Activated CD4-positive, alpha-beta T cell treated with anti-CD3 and anti-CD28 coated beads, Interleukin-2, amount 50 U/mL, for 48 hours (primary cell): ENCODE measurements around the gene DNAJC3.
"Not testable (repeated sequence)": the region's sequence is repeated elsewhere in the genome, so short reads cannot be mapped to it uniquely, and the experiment has no call there.

Experiments
- DNase-seq, 2 experiments: peaks; one replicate each; pipeline ENCODE4 v3.0.0-alpha.2; 2020

The DNAJC3 gene

GRCh38 chr13:95784161-95784899, 107.4 kb downstream of the DNAJC3 start:
- DNase-seq, result no peak

- DNase-seq, result no peak
Measured at GRCh38 chr13:95784900-95785290, 108.0 kb downstream of the DNAJC3 start.

DNA sequence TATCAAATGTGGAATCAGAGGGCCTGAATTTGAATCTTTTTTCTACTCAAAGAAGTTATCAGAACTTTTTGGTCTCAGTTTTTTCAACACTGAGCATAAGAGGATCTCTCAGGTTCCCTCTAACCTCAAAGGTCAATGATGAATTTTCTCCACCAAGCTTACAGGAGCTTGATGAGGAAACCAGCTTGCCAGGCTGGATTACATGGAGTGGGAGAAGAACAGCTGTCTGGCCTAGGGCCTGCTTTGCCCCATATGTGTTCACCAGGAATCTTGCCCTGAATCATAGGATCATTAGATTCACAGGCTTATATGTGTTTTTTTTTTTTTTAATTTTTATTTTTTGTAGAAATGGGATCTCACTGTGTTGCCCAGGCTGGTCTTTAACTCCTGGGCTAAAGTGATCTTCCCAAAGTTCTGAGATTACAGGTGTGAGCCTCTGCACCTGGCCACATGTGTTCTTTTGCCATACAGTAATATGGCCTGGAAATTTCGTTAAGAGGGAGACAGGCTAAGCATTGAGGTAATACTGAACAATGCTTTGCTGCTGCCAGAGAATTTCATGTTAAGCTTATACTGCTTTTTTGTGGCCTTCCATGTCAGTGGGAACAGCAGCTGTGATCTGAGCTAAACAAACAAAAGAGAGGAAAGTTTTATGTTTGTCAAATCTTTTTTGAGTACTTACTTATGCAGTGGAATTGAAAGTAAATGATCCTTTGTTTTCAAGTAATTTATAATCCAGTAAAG, 110.6 kb downstream of the DNAJC3 start:
- no peak for DNase-seq

- DNase-seq, result no peak
Measured at GRCh38 chr13:95788100-95788463, 111.1 kb downstream of the DNAJC3 start.

DNA sequence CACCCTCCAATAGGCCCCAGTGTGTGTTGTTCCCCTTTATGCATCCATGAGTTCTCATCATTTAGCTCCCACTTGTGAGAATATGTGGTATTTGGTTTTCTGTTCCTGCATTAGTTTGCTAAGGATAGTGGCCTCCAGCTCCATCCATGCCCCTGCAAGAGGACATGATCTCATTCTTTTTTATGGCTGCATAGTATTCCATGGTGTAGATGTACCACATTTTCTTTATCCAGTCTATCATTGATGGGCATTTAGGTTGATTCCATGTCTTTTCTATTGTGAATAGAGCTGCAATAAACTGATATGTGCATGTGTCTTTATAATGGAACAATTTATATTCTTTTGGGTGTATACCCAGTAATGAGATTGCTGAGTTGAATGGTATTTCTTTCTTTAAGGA, 112.4 kb downstream of the DNAJC3 start:
- not testable (repeated sequence) for DNase-seq

DNA sequence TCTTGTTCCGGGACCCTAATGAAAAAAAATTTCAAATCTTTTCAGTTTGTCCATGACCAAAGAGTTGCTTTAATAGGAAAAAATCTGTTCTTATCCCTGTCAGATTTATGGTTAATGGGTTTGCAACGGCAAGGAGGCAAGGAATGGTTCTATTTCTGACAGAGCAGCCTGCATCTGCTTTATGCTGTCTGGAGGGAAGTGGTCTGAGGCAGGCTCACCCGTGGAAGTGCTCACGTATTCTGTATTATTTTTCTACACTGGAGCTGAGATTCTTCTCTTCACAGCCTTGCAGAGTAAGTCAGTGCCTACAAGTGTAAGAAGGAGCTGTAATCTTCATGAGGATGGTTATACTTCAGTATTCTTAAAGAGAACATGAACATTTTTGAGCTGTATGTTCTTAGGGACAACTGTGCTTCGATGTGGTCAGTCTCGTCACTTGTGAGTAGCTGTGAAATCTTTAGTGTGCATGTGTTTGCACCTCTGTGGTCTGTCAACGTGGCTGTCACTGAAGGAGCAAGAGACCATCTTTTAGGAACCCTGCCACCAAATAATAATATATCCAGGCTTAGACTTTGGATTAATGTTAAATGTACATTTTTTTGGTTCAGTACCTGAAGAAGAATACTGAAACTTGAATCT, 114.3 kb downstream of the DNAJC3 start:
- no peak for DNase-seq

GRCh38 chr13:95793018-95793555, 116.1 kb downstream of the DNAJC3 start:
- DNase-seq, result no peak

DNA sequence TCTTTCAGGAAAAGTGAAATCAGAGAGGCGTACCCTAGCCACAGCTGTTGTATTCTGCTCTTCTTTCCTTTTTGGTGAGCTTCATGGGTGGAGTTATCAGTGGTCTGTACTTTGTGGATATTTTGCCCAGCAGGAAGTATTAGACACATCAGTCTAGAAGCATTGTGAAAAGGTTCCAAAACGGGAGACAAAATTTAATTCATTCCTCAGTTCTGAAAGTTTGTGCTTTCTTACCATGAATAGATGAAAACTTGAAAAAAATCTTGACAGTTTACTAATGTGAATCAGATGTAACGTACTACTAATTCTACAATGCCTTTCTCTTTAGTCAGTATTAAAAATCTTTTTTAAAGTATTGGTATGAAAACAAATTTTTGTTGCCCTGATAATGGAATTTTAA, 116.8 kb downstream of the DNAJC3 start:
- no peak for DNase-seq

DNA sequence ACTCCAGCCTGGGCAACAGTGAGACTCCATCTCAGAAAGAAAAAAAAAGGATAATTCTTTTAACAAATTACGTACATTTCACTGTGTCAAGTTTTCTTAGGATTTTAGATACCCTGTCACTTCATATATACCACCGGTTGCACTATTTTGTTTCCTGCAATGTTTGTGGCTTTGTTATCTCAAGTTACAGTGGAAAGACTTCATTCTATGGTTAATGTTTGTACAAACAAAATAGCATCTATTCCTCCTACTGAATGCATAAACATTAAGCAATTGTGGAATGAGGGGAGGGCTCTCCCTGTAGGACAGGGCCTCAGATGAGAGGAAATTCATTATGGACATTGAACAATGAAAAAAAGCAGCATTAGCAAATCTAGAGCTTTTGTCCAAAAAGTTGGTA, 120.1 kb downstream of the DNAJC3 start:
- no peak for DNase-seq

- no peak for DNase-seq
Measured at GRCh38 chr13:95800436-95800835, 123.5 kb downstream of the DNAJC3 start.

- no peak for DNase-seq
Measured at GRCh38 chr13:95801825-95802224, 124.9 kb downstream of the DNAJC3 start.

GRCh38 chr13:95805921-95806320, 129.0 kb downstream of the DNAJC3 start:
- DNase-seq, result no peak

DNA sequence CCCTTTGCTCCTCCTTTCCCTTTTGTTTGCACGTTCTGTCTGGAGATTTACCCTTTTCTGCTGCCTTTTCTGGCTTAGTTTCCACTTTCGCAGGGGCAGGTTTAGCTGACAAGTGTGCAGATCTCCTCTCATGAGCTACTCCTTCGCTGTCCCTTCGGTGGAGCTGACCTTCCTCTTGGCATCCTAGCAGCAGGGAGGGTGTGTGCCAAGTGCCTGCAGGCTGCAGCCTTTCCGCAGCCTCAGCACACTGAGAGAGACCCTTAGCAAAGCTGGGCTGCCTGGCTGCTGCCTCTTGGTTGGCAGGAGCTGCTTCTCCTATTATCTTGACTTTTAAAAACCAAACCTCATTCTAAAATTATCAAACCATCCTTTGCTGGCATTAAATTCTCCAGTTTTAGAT, 132.5 kb downstream of the DNAJC3 start:
- DNase-seq, result no peak

DNA sequence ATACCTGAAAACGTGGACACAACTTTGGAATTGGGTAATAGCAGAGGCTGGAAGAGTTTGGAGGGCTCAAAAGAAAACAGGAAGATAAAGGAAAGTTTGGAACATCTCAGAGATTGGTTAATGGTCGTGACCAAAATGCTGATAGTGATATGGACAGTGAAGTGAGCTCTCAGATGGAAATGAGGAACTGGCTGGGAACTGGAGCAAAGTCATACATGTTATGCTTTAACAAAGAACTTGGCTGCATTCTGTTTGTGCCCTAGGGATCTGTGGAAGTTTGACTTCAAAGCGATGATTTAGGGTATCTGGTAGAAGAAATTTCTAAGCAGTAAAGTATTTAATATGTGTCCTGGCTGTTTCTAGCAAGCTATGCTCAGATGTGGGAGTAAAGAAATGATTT, 136.2 kb downstream of the DNAJC3 start:
- no peak for DNase-seq

DNA sequence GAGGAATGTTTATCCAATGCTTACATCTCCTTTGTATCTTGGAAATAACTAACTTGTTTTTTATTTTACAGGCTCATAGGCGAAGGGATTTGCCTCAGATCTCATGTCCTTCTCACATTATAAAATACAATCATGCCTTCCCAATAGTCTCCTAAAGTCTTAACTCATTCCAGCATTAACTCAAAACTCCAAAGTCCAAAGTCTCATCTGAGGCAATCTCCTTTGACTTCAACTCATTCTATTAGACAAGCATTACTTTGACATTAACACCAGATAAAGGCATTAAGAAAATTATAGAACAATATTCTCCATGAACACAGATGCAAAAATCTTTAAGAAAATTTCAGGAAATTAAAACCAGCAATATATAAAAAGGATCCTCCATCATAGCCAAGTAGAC, 137.6 kb downstream of the DNAJC3 start:
- no peak for DNase-seq

GRCh38 chr13:95822303-95822702, 145.4 kb downstream of the DNAJC3 start:
- no peak for DNase-seq

GRCh38 chr13:95833126-95833525, 156.2 kb downstream of the DNAJC3 start:
- no peak for DNase-seq

DNA sequence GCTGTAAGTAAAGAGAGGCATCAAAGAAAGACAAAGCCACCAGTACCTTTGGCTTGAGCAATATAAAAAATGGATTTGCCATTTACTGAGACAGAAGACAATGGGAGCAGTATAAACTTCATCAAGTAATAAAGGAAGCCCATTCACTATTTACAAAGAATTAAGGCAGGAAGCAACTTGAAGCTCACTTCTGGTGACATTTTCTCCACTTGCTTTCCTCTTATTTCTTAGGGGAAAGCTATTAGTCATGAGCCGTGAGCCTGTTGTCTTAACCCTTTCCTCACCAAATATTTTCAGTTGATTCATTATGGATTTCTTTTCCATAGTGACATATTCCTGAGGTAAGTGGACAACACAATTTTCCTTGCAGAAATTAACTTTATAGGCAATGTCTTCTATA, 156.8 kb downstream of the DNAJC3 start:
- DNase-seq, result no peak

DNA sequence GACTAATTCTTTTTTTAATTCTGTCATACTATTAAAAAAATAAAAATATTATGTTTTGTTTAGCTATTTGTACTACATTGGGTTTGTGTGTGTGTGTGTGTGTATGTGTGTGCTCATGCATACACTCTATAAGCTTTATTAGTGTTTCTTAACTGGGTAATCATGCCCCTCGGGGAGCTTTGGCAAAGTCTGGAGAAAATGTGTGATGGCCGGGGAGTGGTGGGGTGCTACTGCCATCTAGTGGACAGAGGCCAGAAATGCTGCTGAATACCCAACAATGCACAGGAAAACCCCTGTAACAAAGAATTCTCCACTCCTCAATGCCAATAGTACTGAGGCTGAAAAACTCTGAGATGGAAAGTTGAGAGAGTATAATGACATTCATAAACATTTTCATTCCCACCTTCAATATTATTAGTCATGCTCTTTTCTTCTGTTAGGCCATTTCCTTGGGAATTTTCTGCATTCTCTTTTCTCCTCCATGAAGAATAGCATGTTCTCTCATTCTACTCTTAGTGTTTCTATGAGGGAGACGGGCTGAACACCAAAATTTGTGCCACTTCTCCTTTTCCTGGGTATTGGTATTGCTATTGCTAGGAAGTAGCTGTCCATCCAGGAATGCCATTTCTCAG, 157.3 kb downstream of the DNAJC3 start:
- peak; percentile 61 to 66 for DNase-seq

- no peak for DNase-seq
Measured at GRCh38 chr13:95841894-95842293, 165.0 kb downstream of the DNAJC3 start.

GRCh38 chr13:95842898-95843297, 166.0 kb downstream of the DNAJC3 start:
- no peak for DNase-seq
